OCI-LY1 (cell line): ENCODE data around the gene TTN.

Source experiments
- H2AFZ ChIP-seq: fragments of 200-600 bp; sonication (generic), shearing (Covaris generic); 2 replicates; pipeline ENCODE4 v1.6.0; 2014; ENCODE audit warnings: antibody characterized with exemption, mild to moderate bottlenecking, low read length
- H3F3A ChIP-seq: fragments of 200-600 bp; sonication (generic), shearing (Covaris generic); 2 replicates; pipeline ENCODE4 v1.6.0; 2014; ENCODE audit warnings: mild to moderate bottlenecking, antibody characterized with exemption, low read length, moderate library complexity; ENCODE audit not compliant: insufficient read depth
- H3K27ac ChIP-seq: fragments of 200-600 bp; sonication (generic); 2 replicates; pipeline ENCODE4 v1.5.1; 2014; ENCODE audit warnings: low read length, mixed run types, mild to moderate bottlenecking, low read depth; ENCODE audit not compliant: poor library complexity, severe bottlenecking
- H3K27me3 ChIP-seq: fragments of 200-600 bp; sonication (generic); 2 replicates; pipeline ENCODE4 v1.6.0; 2014; ENCODE audit warnings: antibody characterized with exemption, mild to moderate bottlenecking, low read length, moderate library complexity; ENCODE audit not compliant: insufficient read depth
- H3K36me3 ChIP-seq: fragments of 200-600 bp; sonication (generic); 2 replicates; pipeline ENCODE4 v1.6.1; 2014; ENCODE audit warnings: mild to moderate bottlenecking, antibody characterized with exemption, low read length, moderate library complexity, mixed read lengths; ENCODE audit not compliant: insufficient read depth
- H3K4me1 ChIP-seq: fragments of 200-600 bp; sonication (generic); 2 replicates; pipeline ENCODE4 v1.5.1; 2014; ENCODE audit warnings: mild to moderate bottlenecking, low read length, moderate library complexity; ENCODE audit not compliant: insufficient read depth, severe bottlenecking
- H3K4me2 ChIP-seq: fragments of 200-600 bp; sonication (generic), shearing (Covaris generic); 2 replicates; pipeline ENCODE4 v1.6.1; 2014; ENCODE audit warnings: low read length
- H3K4me3 ChIP-seq: fragments of 200-600 bp; sonication (generic); 2 replicates; pipeline ENCODE4 v1.5.1; 2014; ENCODE audit warnings: low read length, low read depth, mild to moderate bottlenecking, mixed read lengths; ENCODE audit not compliant: poor library complexity, severe bottlenecking
- H3K79me2 ChIP-seq: fragments of 200-600 bp; shearing (Covaris generic); 2 replicates; pipeline ENCODE4 v1.6.1; 2016; ENCODE audit warnings: mixed run types, low read length, mixed read lengths; ENCODE audit not compliant: insufficient read depth
- H3K9ac ChIP-seq: fragments of 200-600 bp; sonication (generic), shearing (Covaris generic); 2 replicates; pipeline ENCODE4 v1.6.1; 2014; ENCODE audit warnings: mild to moderate bottlenecking, low read length, mixed read lengths
- H3K9me2 ChIP-seq: fragments of 200-600 bp; sonication (generic), shearing (Covaris generic); 2 replicates; pipeline ENCODE4 v1.6.1; 2014; ENCODE audit warnings: low read depth, mild to moderate bottlenecking, low read length, mixed read lengths
- H3K9me3 ChIP-seq: fragments of 200-600 bp; shearing (Covaris generic); 2 replicates; pipeline ENCODE4 v1.6.1; 2014; ENCODE audit warnings: low read length, mixed read lengths
- H4K20me1 ChIP-seq: fragments of 200-600 bp; sonication (generic), shearing (Covaris generic); 2 replicates; pipeline ENCODE4 v1.6.0; 2016; ENCODE audit warnings: mild to moderate bottlenecking, low read length; ENCODE audit not compliant: insufficient read depth
- CTCF ChIP-seq: fragments of 200-600 bp; sonication (generic), shearing (Covaris generic); IDR thresholded peaks from 2 replicates; pipeline ENCODE4 v1.5.1; 2017; ENCODE audit warnings: mild to moderate bottlenecking, antibody characterized with exemption, low read length, moderate library complexity, mixed read lengths
- EZH2 ChIP-seq: fragments of 200-600 bp; sonication (generic), shearing (Covaris generic); IDR thresholded peaks from 2 replicates; pipeline ENCODE4 v1.8.0; 2017; ENCODE audit warnings: borderline replicate concordance, mixed run types, mild to moderate bottlenecking, antibody characterized with exemption, low read length, moderate library complexity, mixed read lengths

TTN gene

GRCh38 chr2:178718988-178719387, 88.2 kb downstream of the TTN start:
- Histone ChIP-seq H4K20me1 (no peaks in the 10 kb centered on the region), H3K4me3 (no peak overlapping the region), H2AFZ (no peak overlapping the region), H3K9me2 (no peaks in the 10 kb centered on the region), H3K4me1 (no peaks in the 10 kb centered on the region), H3F3A (no peaks in the 10 kb centered on the region), H3K36me3 (peaks cover 96% of the 10 kb centered on the region), H3K9me3 (no peaks in the 10 kb centered on the region), H3K79me2 (no peaks in the 10 kb centered on the region), H3K27me3 (no peaks in the 10 kb centered on the region), H3K27ac (no peak overlapping the region), H3K4me2 (no peak overlapping the region), H3K9ac (no peak overlapping the region)
- no peak for TF ChIP-seq CTCF
- TF ChIP-seq EZH2, result no peak

GRCh38 chr2:178718283-178718682, 88.9 kb downstream of the TTN start:
- no peaks in the 10 kb centered on the region for H4K20me1 ChIP-seq
- no peaks in the 10 kb centered on the region for H3K27me3 ChIP-seq
- no peak overlapping the region for H2AFZ ChIP-seq
- no peaks in the 10 kb centered on the region for H3F3A ChIP-seq
- no peaks in the 10 kb centered on the region for H3K9me3 ChIP-seq
- no peak overlapping the region for H3K4me2 ChIP-seq
- H3K4me1 ChIP-seq, result no peaks in the 10 kb centered on the region
- H3K9ac ChIP-seq, result no peak overlapping the region
- no peak overlapping the region for H3K4me3 ChIP-seq
- no peaks in the 10 kb centered on the region for H3K79me2 ChIP-seq
- H3K9me2 ChIP-seq, result no peaks in the 10 kb centered on the region
- peaks cover 96% of the 10 kb centered on the region for H3K36me3 ChIP-seq
- no peak overlapping the region for H3K27ac ChIP-seq
- no peak for TF ChIP-seq CTCF
- TF ChIP-seq EZH2, result no peak

GRCh38 chr2:178716394-178716793, 90.8 kb downstream of the TTN start:
- Histone ChIP-seq H3K4me2 (no peak overlapping the region), H3K27me3 (no peaks in the 10 kb centered on the region), H3K9ac (no peak overlapping the region), H2AFZ (no peak overlapping the region), H3K9me2 (no peaks in the 10 kb centered on the region), H3K9me3 (no peaks in the 10 kb centered on the region), H3F3A (no peaks in the 10 kb centered on the region), H3K36me3 (peaks cover 96% of the 10 kb centered on the region), H3K79me2 (no peaks in the 10 kb centered on the region), H3K4me3 (no peak overlapping the region), H4K20me1 (no peaks in the 10 kb centered on the region), H3K4me1 (no peaks in the 10 kb centered on the region), H3K27ac (no peak overlapping the region)
- TF ChIP-seq CTCF, result no peak
- TF ChIP-seq EZH2, result no peak
